Activated naive CD8-positive, alpha-beta T cell (primary cell): Measurements from ENCODE around the gene CCDC154.

Source experiments
- H3K27ac Mint-ChIP-seq: one replicate; pipeline ENCODE4 v1.8.0; 2021; ENCODE audit warnings: mixed read lengths
- H3K27me3 Mint-ChIP-seq: one replicate; pipeline ENCODE4 v1.8.0; 2021; ENCODE audit warnings: mixed read lengths
- H3K36me3 Mint-ChIP-seq: one replicate; pipeline ENCODE4 v1.8.0; 2021; ENCODE audit warnings: mixed read lengths
- H3K4me1 Mint-ChIP-seq: one replicate; pipeline ENCODE4 v1.8.0; 2021; ENCODE audit warnings: low read depth, mixed read lengths
- H3K4me3 Mint-ChIP-seq: one replicate; pipeline ENCODE4 v1.8.0; 2021; ENCODE audit warnings: mild to moderate bottlenecking, mixed read lengths
- H3K9me3 Mint-ChIP-seq: one replicate; pipeline ENCODE4 v1.8.0; 2021; ENCODE audit warnings: low read depth, mixed read lengths

The CCDC154 gene

DNA sequence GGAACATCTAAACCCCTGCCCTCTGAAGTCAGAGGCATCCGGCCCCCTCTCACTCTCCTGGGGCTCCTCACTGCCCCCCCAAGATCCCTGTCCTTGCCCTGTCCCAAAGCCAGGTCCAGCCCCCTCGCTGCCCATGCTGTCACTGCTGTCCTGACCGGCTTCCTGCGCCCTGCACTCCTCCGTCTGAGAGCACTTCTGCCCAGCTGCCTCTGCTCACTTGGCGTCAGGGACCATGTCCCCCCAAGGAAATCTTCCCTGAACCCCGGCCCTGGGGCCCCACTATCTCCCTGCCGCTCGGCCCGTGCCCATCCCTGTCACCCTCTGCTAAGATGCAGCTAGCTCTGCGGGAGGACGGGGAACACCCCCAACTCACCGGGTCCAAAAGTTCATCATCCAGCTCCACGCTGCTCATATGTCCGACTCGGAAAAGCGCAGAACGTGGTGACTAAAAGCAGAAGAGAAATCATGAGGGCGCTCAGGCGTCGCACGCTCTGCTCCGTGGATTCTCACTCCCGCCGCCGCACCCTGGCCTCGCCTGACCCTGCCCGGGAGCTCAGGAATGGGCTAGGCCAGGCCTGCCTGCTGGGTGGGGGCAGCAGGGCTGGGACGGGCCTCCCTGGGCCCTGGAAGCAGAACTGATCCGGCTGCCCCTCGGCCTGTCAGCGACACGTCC, 20.7 kb upstream of the CCDC154 start:
- Mint-ChIP-seq H3K4me3 (no peak overlapping the region), H3K36me3 (no peaks in the 10 kb centered on the region), H3K4me1 (peaks cover 6% of the 10 kb centered on the region), H3K9me3 (no peaks in the 10 kb centered on the region), H3K27ac (no peak overlapping the region), H3K27me3 (no peaks in the 10 kb centered on the region)

DNA sequence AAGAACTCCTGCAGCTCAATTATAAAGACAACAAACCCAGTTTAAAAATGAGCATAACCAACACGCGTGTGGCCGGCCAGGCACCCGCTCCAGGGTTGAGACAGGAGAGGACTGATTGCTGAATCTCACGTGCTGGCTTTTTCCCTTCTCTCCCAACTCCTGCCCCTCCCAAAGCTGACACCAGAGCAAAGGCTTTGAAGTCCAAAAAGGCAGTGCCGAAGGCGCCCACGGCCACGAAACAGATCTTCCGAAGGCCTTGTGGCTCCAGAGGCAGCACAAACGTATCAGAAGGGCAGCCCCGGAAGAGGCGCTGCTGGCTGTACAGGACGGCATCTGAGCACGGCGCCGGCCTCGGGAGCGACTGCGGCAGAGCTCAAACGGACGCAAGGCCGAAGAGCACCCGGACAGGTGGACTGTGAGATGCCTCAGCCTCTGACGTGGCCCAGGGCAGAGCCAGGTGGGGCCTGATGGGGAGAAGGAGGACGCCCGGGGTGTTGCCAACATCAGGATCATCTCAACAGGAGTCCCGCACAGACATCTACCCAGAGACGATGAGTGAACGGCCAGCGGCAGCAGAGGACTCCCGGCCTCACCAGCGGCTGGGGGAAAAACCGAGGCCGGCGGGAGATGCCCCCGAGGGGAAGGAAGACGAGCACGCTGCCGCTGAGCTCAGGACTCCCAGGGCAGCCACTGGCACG, 20.0 kb upstream of the CCDC154 start:
- Mint-ChIP-seq H3K4me3 (no peak overlapping the region), H3K9me3 (no peaks in the 10 kb centered on the region), H3K27me3 (no peaks in the 10 kb centered on the region), H3K27ac (no peak overlapping the region), H3K36me3 (no peaks in the 10 kb centered on the region), H3K4me1 (peaks cover 1% of the 10 kb centered on the region)

DNA sequence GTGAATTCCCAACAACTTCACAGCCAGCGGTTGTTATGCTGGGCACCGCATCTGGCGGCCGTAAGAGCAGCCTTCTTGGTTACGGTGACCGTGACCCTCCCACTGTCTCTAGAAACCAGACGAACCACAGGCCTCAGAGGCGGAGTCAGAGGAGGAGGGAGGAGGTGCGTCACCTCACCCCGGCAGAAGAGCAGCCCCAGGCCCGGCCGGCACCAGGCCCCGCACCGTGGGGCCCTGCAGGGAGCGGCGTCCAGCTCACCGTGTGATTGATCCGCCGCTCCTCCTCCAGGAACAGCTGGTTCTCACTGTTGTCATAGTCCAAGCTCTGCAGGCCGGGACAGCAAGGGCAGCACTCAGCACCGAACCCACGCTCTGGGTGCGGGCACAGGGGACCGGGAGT, 16.8 kb upstream of the CCDC154 start:
- Mint-ChIP-seq H3K27ac (no peak overlapping the region), H3K4me3 (no peak overlapping the region), H3K9me3 (no peaks in the 10 kb centered on the region), H3K4me1 (no peaks in the 10 kb centered on the region), H3K36me3 (no peaks in the 10 kb centered on the region), H3K27me3 (no peaks in the 10 kb centered on the region)

DNA sequence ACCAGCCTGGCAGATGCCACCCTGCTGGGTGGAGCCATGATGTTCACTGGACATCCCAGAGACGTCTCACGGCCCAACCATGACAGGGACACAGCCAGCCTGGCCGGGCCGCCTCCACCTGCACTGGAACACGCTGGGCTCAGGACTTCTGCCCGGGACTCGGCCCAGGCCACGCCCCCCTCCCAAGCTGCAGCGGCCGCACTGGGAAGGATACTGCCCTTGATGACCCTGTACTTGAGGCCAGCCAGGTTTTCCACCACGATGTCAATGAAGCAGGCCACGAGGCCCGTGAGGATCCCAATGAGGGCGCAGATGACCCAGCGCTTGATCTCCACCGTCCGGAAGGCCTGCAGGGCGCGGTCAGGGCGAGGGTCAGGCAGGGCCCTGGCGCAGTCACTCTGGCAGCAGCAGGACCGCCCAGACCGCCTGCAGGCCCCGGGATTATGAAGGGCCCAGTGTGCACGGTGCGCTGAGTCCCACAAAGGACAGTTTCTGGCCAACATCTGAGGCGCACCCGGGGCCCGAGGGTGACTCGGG, 16.3 kb upstream of the CCDC154 start:
- no peak overlapping the region for H3K27ac Mint-ChIP-seq
- no peaks in the 10 kb centered on the region for H3K27me3 Mint-ChIP-seq
- H3K9me3 Mint-ChIP-seq: no peaks in the 10 kb centered on the region
- no peak overlapping the region for H3K4me3 Mint-ChIP-seq
- no peaks in the 10 kb centered on the region for H3K4me1 Mint-ChIP-seq
- no peaks in the 10 kb centered on the region for H3K36me3 Mint-ChIP-seq

DNA sequence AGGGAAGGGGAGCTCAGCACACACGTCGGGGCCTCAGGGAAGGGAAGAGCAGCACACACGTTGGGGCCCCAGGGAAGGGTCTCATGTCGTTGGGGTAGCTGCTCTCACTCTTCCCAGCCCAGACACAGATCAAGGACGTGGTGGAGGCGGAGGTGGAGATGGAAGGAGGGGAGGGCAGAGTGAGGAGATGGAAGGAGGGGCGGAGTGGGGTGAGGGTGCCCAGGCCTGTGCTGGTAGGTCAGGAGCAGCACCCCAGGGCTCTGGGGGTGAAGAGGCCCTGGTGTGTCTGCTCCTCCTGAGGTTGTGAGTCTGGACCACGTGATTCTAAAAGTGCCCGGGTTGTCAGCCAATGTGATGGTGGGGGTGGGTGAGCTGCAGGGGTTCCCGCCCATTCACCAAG, 15.6 kb upstream of the CCDC154 start:
- no peaks in the 10 kb centered on the region for H3K4me1 Mint-ChIP-seq
- no peak overlapping the region for H3K4me3 Mint-ChIP-seq
- no peaks in the 10 kb centered on the region for H3K9me3 Mint-ChIP-seq
- no peaks in the 10 kb centered on the region for H3K27me3 Mint-ChIP-seq
- H3K36me3 Mint-ChIP-seq: no peaks in the 10 kb centered on the region
- no peak overlapping the region for H3K27ac Mint-ChIP-seq

DNA sequence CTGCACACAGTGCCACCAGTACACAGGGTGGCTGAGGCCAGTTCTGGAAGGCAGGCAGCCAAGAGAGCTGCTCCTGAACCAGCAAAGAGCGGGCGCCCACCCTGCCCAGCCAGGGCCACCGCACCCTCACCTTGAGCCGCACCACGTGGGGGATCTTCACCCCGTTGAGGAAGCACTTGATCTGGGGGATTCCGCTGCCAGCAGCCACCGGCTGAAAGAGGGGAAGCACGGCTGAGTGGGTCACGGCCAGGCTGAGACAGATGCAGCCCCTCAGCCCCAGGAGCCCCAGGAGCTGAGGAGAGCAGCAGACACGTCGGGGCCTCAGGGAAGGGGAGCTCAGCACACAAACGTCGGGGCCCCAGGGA, 14.6 kb upstream of the CCDC154 start:
- Mint-ChIP-seq H3K4me3 (no peak overlapping the region), H3K9me3 (no peaks in the 10 kb centered on the region), H3K4me1 (no peaks in the 10 kb centered on the region), H3K27me3 (no peaks in the 10 kb centered on the region), H3K36me3 (no peaks in the 10 kb centered on the region), H3K27ac (no peak overlapping the region)

DNA sequence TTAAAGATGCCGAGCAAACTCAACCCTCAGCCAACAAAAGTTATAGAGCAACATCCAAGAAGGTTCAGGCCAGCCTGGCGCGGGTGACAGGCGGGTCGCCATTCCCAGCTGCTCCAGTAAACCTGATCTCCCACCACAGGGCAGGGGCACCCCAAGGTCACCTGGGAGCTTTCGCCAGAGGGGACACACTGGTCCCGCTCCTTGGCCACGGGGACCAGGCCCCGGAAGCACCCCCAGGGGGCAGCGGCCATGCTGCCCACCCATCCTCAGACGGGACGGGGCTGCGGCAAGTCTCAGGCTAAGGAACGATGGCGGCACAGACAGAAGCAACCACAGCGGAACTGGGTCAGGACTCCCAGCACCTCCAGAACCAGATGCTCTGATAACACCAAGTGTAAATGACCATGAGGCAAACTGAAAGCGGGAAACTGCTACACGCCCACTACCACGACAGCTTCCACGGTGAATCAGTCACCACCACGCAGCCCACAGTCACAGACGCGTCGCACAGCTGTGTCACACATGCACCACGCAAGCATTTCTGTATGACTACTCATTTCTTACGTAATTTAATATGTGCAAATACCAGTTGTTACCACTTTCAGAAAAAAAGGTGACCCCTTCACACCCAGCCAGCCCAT, 14.1 kb upstream of the CCDC154 start:
- H3K27ac Mint-ChIP-seq: no peak overlapping the region
- H3K27me3 Mint-ChIP-seq: no peaks in the 10 kb centered on the region
- H3K9me3 Mint-ChIP-seq: no peaks in the 10 kb centered on the region
- no peaks in the 10 kb centered on the region for H3K4me1 Mint-ChIP-seq
- no peak overlapping the region for H3K4me3 Mint-ChIP-seq
- no peaks in the 10 kb centered on the region for H3K36me3 Mint-ChIP-seq

DNA sequence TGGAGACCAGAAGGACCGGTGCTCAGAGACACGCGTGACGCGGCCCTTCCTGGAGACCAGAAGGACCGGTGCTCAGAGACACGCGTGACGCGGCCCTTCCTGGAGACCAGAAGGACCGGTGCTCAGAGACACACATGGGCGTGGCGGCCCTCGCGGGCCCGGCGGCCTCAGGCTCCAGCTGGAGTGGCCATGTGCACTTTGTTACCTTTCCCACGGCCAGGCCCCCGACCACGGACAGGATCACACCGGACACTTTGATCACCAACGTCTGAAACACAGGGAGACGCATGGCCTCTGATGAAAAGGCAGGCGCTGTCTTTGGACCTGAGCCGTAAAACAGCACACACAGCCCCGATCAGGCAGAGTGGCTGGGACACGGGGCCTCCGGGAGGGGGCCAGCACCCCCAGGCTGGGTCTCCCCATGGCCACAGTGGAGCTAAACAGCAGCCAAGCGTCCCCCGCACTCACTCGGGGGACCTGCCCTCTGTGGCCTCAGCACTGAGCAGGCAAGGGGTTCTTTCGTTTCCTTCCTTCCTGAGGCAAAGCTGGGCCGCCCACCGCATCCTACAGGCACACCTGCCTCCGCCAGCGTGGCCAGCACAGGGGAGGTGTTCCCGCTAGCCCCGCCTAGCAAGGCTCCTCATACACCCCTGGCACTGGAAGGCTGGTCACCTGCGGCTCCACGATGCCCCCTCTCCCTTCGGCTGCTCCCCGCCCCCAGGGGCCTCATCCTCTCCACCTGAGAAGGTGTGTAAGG, 13.3 kb upstream of the CCDC154 start:
- Mint-ChIP-seq H3K27me3 (no peaks in the 10 kb centered on the region), H3K9me3 (no peaks in the 10 kb centered on the region), H3K4me1 (no peaks in the 10 kb centered on the region), H3K36me3 (no peaks in the 10 kb centered on the region), H3K4me3 (no peak overlapping the region), H3K27ac (no peak overlapping the region)

DNA sequence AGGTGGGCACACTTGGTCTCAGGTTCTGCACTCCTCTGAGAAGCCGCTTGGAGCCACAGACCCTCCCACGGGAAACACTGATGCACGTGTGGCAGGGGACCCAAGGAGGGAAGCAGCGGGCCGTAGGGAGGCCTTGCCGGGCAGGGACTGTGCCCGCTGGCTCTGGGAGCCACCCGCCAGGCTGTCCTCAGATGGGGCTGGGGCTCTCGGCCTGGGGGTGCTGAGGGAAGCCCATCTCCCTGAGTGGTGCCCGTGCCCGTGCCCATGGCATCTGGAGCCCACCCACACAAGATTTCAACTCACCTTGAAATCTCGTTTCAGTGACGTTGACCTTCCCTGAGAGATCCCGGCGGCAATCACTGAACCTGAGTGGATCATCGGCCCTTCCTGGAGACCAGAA, 12.6 kb upstream of the CCDC154 start:
- no peaks in the 10 kb centered on the region for H3K4me1 Mint-ChIP-seq
- H3K27me3 Mint-ChIP-seq: no peaks in the 10 kb centered on the region
- H3K9me3 Mint-ChIP-seq: no peaks in the 10 kb centered on the region
- H3K36me3 Mint-ChIP-seq: no peaks in the 10 kb centered on the region
- H3K4me3 Mint-ChIP-seq: no peak overlapping the region
- no peak overlapping the region for H3K27ac Mint-ChIP-seq

DNA sequence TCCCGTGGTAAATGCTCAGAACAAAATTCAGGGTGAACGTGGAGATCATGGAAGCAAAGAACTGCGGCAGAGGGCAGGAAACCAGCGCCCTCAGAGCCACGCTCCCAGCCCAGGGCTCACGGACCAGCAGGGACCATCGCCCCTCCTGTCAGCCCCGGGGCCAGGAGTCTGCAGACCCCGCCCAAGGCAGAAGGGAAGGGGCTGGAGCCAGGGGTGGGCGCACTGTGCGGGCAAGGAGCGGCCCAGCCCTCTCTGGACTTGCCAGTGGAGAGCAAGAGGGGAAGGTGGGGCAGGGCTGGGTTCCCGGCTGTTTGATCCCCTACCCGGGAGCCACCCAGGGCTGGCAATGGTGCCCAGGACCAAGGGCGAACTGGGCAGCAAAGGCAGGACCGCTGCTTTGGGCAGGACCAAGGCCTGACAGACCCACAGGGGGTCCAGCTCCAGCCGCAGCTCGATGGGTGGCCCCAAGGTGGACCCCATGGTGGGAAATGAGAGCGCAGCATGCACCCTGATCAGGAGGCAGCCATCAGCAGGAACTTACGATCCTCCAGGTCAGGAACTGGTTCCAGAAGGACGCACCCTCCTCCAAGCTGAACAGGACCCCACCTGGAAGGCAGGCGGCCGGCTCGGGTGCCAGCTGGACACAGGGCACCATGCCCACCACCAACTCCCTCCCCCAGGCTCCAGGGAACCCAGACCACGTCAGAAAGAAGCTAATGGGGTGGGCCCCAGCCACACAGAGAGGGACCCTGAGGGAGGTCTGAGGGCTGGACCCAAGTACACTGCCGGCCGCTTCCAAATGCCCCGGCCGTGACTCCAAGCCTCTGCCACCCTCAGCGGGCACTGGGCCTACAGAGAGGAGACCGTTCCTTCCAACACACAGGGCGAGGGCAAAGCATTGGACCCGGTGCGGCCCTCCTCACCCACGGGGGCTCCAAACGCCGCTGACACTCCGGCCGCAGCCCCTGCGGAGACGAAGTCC, 11.1 kb upstream of the CCDC154 start:
- Mint-ChIP-seq H3K4me3 (no peak overlapping the region), H3K4me1 (no peaks in the 10 kb centered on the region), H3K27me3 (no peaks in the 10 kb centered on the region), H3K36me3 (peaks cover 2% of the 10 kb centered on the region), H3K9me3 (no peaks in the 10 kb centered on the region), H3K27ac (no peak overlapping the region)

DNA sequence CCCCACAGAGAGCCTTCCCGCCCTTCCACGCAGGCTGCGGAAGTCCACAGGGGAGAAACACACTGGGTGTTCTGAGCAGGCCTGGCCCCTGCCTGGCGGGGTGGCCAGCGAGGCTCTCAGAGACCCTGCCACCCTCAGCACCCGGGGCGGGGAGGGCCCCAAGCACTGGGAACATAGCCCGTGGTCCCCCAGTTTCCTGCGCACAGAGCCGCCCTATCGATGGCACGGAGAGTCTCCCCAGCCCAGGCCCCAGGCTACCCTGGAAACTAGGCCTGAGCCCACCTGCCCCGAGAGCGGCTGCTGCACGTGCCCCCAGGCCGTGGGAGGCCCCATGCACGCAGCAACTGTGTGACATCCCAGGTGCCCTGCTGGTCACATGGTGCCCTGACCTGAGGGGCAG, 10.2 kb upstream of the CCDC154 start:
- Mint-ChIP-seq H3K27me3 (no peaks in the 10 kb centered on the region), H3K4me3 (no peak overlapping the region), H3K4me1 (no peaks in the 10 kb centered on the region), H3K36me3 (peaks cover 2% of the 10 kb centered on the region), H3K9me3 (no peaks in the 10 kb centered on the region), H3K27ac (no peak overlapping the region)

DNA sequence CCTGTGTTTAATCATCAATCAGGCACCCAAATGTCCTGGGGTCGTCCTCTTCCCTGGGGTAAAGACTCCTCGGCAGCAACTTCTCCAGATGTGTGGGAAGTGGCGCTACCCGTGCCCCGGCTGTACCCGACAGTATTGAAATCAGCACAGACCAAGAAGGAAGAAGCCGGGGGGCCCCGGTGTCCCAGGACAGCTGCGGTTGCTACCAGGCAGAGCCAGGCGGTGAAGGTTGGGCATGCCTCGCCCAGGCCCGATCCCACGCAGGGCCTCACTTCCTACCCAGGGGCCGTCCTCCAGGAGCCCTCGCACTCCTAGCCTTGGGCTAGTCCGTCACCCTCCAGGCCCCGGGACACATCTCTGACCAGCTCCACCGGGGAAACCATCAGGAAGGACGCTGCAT, 9.0 kb upstream of the CCDC154 start:
- Mint-ChIP-seq H3K36me3 (peaks cover 2% of the 10 kb centered on the region), H3K4me3 (no peak overlapping the region), H3K27me3 (no peaks in the 10 kb centered on the region), H3K4me1 (no peaks in the 10 kb centered on the region), H3K9me3 (no peaks in the 10 kb centered on the region), H3K27ac (no peak overlapping the region)

DNA sequence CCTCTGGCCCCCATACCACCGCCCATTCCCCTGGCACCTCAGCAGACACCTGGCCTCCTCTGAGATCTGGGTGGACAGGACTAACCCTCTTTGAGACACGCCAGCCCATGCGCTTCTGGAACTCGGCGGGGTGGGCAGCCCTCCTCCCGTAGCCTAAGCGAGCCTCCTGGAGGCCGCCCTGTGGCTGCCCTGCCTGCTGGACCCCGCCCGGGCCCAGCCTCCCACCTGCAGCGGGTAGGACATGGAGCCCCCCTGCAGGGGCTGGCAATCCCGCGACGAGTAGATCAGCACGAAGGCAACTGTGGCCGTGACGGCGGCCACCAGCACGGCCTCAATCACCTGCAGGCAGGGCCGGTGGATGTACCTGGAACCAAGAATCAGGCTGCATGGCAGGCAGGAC, 8.2 kb upstream of the CCDC154 start:
- no peaks in the 10 kb centered on the region for H3K4me1 Mint-ChIP-seq
- H3K36me3 Mint-ChIP-seq: peaks cover 2% of the 10 kb centered on the region
- no peaks in the 10 kb centered on the region for H3K9me3 Mint-ChIP-seq
- H3K4me3 Mint-ChIP-seq: no peak overlapping the region
- no peaks in the 10 kb centered on the region for H3K27me3 Mint-ChIP-seq
- no peak overlapping the region for H3K27ac Mint-ChIP-seq

DNA sequence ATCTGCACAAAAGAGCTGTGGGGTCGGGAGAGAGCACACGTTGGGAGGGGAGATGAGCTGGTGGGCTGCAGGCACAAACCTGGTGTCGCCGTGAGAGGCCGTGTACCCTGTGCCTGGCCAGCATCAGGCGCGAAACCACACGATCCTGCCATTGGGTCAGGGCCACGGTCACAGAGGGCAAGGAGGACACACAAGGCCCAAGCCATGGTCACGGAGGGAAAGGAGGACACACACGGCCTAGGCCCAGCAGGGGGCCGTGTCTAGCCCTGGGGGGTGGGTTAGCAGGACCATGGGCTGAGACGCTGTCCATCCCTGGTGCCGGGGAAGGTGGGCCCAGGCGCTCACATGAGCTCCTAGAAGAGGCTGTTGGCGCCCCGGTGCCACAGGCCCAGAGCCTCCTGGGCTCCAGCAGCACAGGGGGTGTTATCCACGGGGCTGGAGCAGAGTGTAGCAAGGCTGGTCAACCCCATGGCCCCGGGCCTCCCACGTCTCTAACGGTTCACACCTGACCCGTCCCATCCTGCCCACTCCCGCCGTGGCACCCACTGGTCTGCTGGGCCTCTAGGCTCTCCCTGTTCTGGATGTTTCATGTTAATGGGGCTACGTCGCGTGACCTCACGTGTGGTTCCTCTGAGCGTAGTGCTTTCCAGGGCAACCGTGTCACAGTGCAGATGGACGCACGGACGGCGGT, 7.5 kb upstream of the CCDC154 start:
- Mint-ChIP-seq H3K36me3 (peaks cover 2% of the 10 kb centered on the region), H3K27ac (no peak overlapping the region), H3K27me3 (no peaks in the 10 kb centered on the region), H3K4me3 (no peak overlapping the region), H3K4me1 (no peaks in the 10 kb centered on the region), H3K9me3 (no peaks in the 10 kb centered on the region)
